Tibial artery (tissue), 4 donors: ENCODE measurements around the gene BOLA1.
"Not testable (repeated sequence)": the region's sequence is repeated elsewhere in the genome, so short reads cannot be mapped to it uniquely, and the experiment has no call there.

Experiments used
- DNase-seq, 2 donors: peaks; one replicate each; pipeline ENCODE4 v3.0.0-alpha.2; 2019
- H3K27ac ChIP-seq, 2 donors: fragments of 200-600 bp; sonication (generic) in 1 of 2; 1 replicate in 1 of 2; 2 replicates in 1 of 2; pipeline ENCODE4 v1.5.1; 2018 to 2019; ENCODE audit warnings: mild to moderate bottlenecking in 1 of 2
- H3K27me3 ChIP-seq, 2 donors: fragments of 200-600 bp; sonication (generic) in 1 of 2; one replicate each; pipeline versions ENCODE4 v1.5.1 to v1.6.0; 2016 to 2019
- H3K36me3 ChIP-seq, 3 donors: fragments of 200-600 bp; sonication (generic) in 2 of 3; one replicate each; pipeline ENCODE4 v1.5.1; 2016 to 2019; ENCODE audit warnings: mild to moderate bottlenecking in 2 of 3
- H3K4me1 ChIP-seq, 4 donors: fragments of 200-600 bp; sonication (generic) in 2 of 4; 1 replicate in 3 of 4; 2 replicates in 1 of 4; pipeline ENCODE4 v1.5.1; 2016 to 2019
- H3K4me3 ChIP-seq, 2 donors: fragments of 200-600 bp; sonication (generic) in 1 of 2; 1 replicate in 1 of 2; 2 replicates in 1 of 2; pipeline ENCODE4 v1.5.1; 2018 to 2019; ENCODE audit warnings: mild to moderate bottlenecking in 2 of 2
- H3K9me3 ChIP-seq, 3 donors: fragments of 200-600 bp; sonication (generic) in 1 of 3; one replicate each; pipeline ENCODE4 v1.5.1; 2016 to 2019
- intact Hi-C: fragments of 100-400 bp; cut with DNase I; formaldehyde crosslinking; loops from one replicate; pipeline ENCODE4 v1.15.0; 2023; ENCODE audit warnings: low total_unique reads
- TF ChIP-seq, protein P1 (sequence below), 2 experiments: fragments of 200-600 bp in 1 of 2; fragments of 450-650 bp in 1 of 2; IDR thresholded peaks; one replicate each; pipeline ENCODE4 v1.5.1; 2017 to 2019; ENCODE audit warnings: antibody characterized with exemption in 2 of 2, mild to moderate bottlenecking in 1 of 2, moderate library complexity in 1 of 2

Gene BOLA1

DNA sequence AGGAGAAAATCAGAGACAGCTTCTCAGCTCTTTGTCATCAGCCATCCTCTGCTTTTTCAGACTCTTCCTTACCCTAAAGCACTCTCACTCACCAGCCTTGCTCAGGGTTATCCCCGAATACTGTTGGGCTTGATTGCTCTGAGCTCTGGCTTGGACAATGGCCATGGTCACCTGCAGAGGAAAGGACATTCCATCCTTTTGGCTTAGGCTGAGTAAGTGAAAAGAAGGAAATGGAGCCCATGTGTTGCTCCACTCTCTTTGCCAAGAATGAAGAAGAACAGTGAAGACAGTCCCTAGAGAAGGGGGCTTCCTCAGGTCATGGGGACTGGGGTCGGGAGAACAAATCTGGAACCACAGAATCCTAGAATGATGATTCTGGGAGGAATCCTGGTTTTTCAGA lies 35.0 kb downstream of the BOLA1 start:
- Histone ChIP-seq H3K27me3 (no peaks in the 10 kb centered on the region), H3K4me1 (peaks cover 0 to 37% (median 28%) of the 10 kb centered on the region in 4 donors), H3K4me3 (no peak overlapping the region), H3K9me3 (no peaks in the 10 kb centered on the region), H3K27ac (peak overlapping the region in 1 of 2 donors; percentile 90), H3K36me3 (peaks cover 9 to 48% (median 34%) of the 10 kb centered on the region in 3 donors)
- intact Hi-C loops = no loop called here
- no peak for DNase-seq
- TF ChIP-seq, protein P1, sequence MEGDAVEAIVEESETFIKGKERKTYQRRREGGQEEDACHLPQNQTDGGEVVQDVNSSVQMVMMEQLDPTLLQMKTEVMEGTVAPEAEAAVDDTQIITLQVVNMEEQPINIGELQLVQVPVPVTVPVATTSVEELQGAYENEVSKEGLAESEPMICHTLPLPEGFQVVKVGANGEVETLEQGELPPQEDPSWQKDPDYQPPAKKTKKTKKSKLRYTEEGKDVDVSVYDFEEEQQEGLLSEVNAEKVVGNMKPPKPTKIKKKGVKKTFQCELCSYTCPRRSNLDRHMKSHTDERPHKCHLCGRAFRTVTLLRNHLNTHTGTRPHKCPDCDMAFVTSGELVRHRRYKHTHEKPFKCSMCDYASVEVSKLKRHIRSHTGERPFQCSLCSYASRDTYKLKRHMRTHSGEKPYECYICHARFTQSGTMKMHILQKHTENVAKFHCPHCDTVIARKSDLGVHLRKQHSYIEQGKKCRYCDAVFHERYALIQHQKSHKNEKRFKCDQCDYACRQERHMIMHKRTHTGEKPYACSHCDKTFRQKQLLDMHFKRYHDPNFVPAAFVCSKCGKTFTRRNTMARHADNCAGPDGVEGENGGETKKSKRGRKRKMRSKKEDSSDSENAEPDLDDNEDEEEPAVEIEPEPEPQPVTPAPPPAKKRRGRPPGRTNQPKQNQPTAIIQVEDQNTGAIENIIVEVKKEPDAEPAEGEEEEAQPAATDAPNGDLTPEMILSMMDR (IDR thresholded peaks at IDR 0.05) = no peak

DNA sequence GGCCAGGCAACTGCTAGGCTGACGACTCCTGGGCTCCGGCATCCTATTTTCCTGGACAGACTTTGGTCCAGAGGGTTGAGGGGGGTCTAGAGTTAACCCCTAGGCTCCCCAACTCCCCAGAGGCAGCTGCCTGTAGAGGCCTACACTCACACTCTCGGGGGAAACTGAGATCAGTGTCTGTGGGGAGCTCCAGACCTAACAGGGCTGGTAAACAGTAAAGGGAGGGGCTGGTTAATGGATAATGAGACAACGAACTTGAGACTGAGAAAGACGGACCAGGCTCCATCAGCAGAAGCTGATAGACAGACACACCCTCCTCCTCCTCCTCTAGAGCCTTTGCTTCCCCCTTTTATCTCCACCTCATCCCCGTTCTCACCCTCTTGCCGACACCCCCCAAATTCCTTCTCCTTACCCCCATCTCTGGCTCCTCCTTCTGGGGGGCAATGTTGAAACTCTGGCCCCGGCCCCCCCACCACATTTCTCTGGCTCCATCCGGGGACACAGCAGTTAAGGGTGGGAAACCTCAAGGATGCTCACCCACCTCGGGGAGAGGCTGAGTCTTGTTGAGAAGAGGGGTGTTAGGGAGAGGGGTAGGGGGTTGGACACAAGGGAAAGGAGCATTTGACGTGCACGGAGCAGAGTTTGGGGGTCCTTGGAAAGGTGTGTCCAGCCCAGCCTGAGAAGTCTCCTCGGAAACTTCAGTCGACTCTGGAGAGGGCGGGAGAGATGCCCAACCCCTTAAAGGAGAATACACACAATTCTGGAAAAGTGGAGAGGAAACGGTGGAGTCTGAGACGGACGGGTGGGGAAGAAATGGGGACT lies 37.0 kb downstream of the BOLA1 start, which contains the start of gene MTMR11:
Gene MTMR11, minus strand, starts transcription at position 710 of the 822 bp plus-strand sequence. Its CDS starts 232 bp downstream, at position 478.
- intact Hi-C loops = no loop called here

DNA sequence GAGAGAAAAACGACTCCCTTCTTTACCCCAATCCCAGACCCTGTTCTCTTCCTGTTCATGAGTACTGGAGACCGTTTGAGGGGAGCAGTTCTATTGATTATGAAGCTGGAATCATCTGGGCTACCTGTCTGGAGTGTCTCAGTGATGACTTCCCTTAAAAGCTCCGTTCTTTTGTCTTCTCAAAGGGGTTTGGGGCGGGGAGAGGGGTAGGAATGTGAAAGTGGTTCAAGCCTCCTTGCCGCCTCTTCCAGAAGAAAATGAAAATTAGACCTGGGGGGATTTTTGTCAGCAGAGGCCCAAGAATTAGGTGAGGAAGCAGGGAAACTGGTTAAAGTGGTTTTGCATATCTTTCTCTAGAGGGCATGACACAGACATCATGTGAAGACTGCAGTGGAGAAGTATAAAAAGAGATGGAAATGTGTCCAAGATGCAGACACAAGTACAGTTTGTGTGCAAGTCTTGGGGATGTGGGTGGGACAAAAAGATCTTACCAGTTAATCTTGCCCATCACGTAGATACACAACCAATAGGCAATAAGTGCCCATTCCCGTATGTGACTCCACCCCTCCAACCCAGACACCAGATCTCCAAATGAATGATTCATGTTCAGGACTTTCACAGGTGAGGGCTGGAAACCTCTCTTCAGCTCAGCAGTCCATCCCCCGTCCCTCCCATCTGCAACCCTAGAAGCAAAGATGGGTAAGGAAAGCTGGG lies 37.8 kb downstream of the BOLA1 start:
- TF ChIP-seq, protein P1 (IDR thresholded peaks at IDR 0.05) = no peak
- H3K4me1 ChIP-seq = peaks cover 0 to 42% (median 31%) of the 10 kb centered on the region in 4 donors
- peaks cover 0 to 20% (median 12%) of the 10 kb centered on the region in 3 donors for H3K36me3 ChIP-seq
- peak overlapping the region; percentile 74 to 85 for H3K4me3 ChIP-seq
- intact Hi-C loops = no loop called here
- H3K9me3 ChIP-seq = no peaks in the 10 kb centered on the region
- no peaks in the 10 kb centered on the region for H3K27me3 ChIP-seq
- H3K27ac ChIP-seq = peak overlapping the region; percentile 90 to 93
- no peak for DNase-seq

More for the DNA sequence above, 37.0 kb downstream of the BOLA1 start, which contains the start of gene MTMR11:
- Histone ChIP-seq H3K4me3 (peak within 1 kb of the TSS; percentile 74 to 85), H3K27ac (peak within 1 kb of the TSS; percentile 90 to 93), H3K36me3 (peaks cover 0 to 28% (median 20%) of the 10 kb centered on the region in 3 donors), H3K27me3 (no peaks in the 10 kb centered on the region), H3K9me3 (no peaks in the 10 kb centered on the region), H3K4me1 (peaks cover 0 to 42% (median 31%) of the 10 kb centered on the region in 4 donors)
- TF ChIP-seq, protein P1 (IDR thresholded peaks at IDR 0.05) = no peak
- DNase-seq = peak; percentile 51 to 78

DNA sequence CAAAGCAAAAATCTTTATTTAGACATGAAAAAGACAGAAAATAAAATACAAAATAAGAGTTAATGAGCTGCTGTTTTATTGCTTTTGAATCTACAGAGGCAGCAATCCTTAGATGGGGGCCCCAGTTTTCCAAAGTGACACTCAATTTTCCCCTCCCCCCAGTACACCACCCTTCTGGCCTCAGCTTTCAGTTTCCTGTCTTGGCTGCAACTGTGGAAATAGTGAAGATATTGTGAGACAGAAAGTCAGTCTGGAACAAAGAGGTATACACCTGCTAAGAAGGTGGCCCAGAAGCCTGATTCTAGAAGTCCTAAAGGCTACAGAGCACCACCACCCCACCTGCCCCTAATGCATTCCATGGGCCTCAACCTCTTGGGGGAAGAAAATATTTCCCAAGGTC lies 38.4 kb downstream of the BOLA1 start:
- peak overlapping the region; percentile 74 to 85 for H3K4me3 ChIP-seq
- H3K9me3 ChIP-seq = no peaks in the 10 kb centered on the region
- intact Hi-C loops = no loop called here
- H3K27me3 ChIP-seq = no peaks in the 10 kb centered on the region
- H3K4me1 ChIP-seq = peaks cover 0 to 42% (median 31%) of the 10 kb centered on the region in 4 donors
- TF ChIP-seq, protein P1 (IDR thresholded peaks at IDR 0.05) = no peak
- peaks cover 0 to 14% (median 6%) of the 10 kb centered on the region in 3 donors for H3K36me3 ChIP-seq
- peak overlapping the region; percentile 90 to 93 for H3K27ac ChIP-seq
- no peak for DNase-seq

DNA sequence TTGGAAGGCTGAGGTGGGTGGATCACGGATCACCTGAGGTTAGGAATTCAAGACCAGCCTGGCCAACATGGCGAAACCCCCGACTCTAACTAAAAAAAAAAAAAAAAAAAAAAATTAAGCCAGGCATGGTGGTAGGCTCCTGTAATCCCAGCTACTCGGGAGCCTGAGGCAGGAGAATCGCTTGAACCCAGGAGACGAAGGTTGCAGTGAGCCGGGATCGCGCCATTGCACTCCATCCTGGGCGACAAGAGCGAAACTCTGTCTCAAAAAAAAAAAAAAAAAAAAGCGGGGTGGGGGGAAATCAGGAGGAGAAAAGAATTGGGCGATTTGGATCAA lies 39.3 kb downstream of the BOLA1 start:
- DNase-seq, H3K9me3 ChIP-seq, intact Hi-C loops, H3K27me3 ChIP-seq: not testable (repeated sequence)
- Histone ChIP-seq H3K36me3 (peaks cover 0 to 11% (median 4%) of the 10 kb centered on the region in 3 donors), H3K4me1 (peaks cover 0 to 42% (median 31%) of the 10 kb centered on the region in 4 donors), H3K27ac (peak overlapping the region; percentile 69 to 90), H3K4me3 (peak overlapping the region; percentile 45 to 47)
